NCI-H1092 treated with DMSO at 0.1 percent for 48 hours (cell line): ENCODE measurements around the gene CAV1.

Experiments
- DNase-seq: peaks from one replicate; lab custom pipeline; 2025; lab: John Stamatoyannopoulos, UW

The CAV1 gene

DNA sequence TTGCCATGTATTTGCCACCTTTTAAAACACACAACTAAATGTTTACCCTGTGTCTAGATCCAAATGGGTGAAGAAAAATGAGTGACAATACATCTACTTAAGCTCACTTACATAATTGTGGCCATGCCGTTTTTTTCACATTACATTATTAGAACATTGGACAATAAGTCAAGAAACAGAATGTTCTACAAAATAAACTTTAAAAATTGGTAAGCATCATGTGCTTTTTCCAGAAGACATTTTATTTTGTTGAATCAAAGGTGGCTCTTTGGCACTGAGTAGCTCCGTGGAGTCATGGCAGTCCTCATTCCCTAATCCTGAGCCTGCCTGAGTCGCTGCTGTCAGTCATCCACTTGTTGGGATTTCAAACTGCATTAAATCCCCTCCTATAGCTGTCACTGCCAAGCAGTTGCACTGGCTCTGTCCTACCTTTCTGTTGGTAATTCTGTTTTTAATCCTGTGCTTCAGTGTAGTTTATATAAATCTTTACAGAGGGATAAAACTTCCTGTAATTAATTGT is 32.3 kb downstream of the CAV1 start:
- DNase-seq = no peak

DNA sequence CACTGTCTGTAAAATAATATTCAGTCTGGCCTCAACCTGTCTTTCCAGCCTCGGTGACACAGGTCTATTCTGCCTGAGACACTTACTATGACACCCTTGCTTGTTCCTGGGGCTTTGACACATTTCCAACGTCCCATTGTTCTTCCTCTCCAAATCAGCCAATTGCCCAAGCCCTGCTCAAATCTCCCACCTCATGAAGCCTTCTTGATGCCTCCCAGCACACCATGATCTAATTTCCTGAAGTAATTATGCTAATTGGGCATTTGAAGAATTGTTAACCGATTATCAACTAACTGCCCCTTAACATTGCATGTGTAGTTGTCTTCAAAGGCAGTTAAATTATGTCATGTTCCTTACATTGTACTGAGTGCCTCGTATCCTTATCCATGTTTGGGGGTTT is 33.1 kb downstream of the CAV1 start:
- no peak for DNase-seq

DNA sequence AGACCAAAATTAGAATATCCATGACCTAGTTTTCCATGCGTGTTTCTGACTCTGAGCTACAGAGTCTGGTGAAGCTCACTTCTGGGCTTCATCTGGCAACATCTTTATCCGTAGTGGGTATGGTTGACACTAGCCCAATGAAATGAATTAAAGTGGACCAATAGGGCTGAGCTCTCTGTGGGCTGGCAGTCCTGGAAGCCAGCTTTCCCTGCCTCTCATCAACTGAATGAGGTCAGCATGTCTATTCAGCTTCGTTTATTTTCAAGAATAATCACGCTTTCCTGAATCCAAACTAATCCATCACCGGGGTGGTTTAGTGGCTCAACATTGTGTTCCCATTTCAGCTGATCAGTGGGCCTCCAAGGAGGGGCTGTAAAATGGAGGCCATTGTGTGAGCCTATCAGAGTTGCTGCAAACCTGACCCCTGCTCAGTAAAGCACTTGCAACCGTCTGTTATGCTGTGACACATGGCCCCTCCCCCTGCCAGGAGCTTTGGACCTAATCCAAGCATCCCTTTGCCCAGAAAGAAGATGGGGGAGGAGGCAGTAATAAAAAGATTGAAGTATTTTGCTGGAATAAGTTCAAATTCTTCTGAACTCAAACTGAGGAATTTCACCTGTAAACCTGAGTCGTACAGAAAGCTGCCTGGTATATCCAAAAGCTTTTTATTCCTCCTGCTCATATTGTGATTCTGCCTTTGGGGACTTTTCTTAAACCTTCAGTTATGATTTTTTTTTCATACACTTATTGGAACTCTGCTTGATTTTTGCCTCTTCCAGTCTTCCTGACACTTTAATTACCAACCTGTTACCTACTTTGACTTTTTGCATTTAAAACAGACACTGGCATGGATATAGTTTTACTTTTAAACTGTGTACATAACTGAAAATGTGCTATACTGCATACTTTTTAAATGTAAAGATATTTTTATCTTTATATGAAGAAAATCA is 35.5 kb downstream of the CAV1 start:
- DNase-seq = peak; percentile 30

DNA sequence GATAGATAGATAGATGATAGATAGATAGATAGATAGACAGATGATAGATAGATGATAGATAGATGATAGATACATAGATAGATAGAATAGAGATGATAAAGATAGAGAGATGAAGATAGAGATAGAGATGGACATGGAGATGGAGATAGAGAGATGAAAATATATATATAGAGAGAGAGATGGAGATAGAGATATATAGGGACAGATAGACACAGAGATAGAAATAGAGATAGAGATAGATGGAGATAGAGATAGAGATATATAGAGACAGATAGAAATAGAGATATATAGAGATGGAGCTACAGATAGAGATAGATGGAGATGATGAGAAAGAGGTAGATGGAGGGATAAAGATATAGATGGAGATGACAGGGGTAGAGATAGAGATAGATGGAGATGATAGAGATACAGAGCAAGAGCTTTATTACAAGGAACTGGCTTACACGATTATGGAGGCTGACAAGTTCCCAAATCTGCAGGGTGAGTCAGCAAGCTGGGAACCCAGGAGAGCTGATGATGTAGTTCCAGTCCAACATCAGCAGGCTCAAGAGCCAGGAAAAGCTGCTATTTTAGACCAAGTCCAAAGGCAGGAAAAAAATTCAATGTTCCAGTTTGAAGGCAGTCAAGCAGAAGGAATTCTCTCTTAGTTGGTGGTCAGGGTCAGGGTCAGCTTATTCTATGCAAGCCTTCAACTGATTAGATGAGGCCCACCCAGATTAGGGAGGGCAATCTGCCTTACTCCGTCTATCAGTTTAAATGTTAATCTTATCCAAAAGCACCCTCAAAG is 37.1 kb downstream of the CAV1 start:
- no peak for DNase-seq

DNA sequence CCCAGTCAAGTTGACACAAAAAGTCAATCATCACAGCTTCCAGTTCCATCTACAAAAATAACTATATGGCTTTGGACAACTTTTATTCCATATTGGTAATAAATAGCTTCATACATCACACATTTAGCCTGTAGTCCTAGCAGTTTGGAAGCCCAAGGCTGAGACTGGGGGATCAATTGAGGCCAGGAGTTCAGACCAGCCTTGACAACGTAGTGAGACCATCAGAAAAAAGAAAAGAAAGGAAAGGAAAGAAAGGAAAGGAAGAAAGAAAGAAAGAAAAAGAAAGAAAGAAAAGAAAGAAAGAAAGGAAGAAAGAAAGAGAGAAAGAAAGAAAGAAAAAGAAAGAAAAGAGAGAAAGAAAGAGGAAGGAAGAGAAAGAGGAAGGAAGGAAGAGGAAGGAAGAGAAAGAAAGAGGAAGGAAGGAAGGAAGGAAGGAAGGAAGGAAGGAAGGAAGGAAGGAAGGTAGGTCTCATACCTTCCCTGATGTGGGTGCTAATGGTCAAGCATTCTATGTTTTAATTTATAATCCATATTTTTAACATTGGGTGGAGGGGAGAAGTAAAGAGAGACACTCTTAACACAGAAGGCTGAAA is 37.8 kb downstream of the CAV1 start:
- no peak for DNase-seq

DNA sequence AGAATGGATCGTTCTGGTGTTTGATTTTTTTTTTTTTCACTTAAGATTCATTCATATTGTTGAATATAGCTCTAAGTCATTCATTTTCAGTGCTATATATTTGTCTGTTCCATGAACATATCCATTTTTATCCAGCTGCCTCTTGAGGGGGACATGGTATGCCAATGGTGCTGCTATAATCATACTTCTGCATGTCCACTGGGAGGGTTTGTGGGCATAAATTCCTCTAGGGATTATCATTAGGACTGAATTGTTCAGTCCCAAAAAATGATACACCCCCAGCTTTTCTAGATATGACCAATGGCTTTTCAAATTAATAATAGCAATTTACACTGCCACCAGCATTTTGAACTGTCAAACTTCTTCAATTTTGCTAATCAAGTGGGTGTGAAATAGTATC is 41.1 kb downstream of the CAV1 start:
- DNase-seq = no peak

DNA sequence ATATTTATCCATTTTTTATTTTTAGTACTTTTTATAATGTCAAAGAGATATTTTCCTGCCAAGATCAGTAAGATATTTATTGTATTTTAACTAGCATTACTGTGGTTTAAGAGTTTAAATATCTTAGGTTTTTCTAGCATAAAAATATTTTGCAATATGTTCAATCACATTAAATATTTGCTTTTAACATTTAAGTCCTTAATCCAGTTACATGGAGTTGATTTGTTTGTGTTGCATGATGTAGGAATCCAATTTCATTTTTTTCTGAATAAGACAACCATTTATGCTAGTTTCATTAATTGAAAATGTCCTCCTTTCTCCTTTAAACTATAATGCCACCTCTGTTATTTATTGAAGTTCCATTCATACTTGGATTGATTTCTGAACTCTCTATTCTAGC is 41.8 kb downstream of the CAV1 start:
- no peak for DNase-seq

DNA sequence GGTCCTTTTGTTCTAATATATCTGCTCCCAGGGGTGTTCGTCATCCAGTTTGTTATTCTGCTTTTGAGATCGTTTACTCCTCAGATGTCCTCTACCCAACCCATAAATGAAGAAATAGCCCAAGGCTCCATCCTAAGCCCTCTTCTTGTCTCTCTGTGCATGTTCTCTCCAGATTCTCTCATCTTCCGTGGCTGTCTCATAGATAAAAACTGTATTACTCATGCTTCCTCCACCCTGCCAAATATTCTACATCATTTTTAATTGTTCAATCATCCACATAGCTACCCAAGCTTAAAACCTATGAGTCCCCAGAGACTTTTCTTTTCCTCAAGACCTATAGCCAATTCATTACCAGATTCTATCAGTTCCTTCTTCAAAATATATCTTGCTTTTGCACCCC is 44.9 kb downstream of the CAV1 start:
- DNase-seq = no peak

DNA sequence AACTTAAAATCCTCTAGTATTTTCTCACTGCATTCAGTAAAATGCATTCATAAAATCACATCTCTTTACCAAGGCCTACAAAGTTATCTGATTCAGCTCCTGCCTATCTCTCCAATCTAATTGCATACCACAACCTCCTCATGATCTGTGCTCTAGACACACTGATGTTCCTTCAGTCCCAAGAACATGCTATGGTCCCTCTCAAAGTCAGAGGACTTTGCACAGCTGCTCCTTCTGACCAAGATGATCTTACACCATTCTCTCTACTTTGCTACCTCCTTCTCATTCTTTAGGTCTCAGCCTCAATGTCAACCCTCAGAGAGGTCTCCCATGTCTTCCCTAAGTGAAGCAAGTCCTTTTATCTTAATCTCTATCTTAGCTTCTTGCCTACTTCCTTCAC is 45.5 kb downstream of the CAV1 start:
- DNase-seq = no peak

DNA sequence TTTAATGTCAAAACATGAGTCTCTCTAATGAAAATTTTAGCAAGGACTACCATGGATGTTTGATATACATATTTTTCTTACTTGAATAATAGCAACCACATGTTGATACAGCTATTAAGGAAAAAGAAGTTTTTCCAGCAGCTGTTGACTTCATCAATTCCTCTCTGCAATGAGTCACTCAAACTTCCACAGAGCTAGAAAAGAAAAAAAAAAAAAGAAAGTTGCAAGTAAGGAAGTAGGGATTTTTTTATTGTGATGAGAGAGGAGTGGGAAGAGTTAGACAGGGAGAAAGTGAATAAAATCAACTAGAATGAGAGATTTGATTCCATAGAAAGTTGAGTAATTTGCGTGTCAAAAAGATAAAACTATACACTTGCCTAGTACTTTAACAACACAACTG is 46.2 kb downstream of the CAV1 start:
- no peak for DNase-seq

DNA sequence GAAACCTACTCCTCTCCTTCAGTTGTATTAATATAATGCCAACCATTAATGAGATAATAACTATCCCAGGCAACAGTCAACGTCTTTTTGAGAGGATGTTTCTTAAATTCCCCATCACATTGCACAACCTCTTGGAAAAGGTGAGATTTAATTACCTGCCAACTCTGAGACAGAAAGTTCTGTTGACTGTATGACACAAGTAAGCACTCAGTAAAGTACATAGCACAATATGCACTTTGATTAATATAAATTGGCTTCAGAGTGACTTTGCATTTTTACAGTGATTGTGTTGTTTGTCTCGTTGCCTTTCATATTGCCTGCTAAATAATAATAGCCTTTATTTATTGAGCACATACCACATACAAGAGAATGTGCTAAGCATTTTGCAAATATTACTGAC is 46.7 kb downstream of the CAV1 start:
- no peak for DNase-seq

DNA sequence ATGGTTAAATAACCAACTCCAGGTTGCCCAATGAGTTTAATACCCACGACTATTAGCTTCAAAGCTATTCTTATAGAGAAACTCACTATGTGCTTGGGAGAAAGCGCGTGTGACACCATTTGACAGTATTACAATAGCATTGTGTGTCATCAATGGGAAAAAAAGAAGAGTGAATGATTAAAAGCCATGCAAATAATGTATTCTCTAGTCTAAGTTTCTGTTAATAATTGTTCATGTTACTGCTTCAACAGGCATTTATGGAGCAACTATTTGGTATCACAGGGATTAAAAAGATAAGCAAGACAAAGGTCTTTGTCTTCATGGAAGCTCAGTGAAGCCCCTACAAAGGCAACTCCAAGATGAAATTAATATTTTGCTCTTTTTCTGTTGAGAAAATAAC is 47.2 kb downstream of the CAV1 start:
- DNase-seq = no peak

DNA sequence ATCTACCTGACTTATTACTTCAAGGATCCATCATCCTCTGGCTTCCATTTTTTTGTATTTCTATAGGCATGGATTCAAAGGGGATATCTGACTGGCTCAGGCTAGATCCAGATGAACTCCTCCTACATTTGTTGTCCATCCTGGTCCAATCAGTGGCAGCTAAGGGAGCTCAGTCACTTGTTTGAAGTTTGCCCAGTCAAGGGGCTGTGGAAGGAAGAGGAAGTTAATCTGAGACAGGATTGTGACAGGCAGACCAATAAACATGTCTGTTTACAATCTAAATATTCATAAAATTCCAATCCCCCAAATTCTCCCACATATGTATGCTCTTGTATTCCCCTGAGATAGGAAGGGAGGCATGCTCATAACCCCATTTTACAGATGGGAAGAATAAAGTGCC is 48.7 kb downstream of the CAV1 start:
- DNase-seq = no peak

DNA sequence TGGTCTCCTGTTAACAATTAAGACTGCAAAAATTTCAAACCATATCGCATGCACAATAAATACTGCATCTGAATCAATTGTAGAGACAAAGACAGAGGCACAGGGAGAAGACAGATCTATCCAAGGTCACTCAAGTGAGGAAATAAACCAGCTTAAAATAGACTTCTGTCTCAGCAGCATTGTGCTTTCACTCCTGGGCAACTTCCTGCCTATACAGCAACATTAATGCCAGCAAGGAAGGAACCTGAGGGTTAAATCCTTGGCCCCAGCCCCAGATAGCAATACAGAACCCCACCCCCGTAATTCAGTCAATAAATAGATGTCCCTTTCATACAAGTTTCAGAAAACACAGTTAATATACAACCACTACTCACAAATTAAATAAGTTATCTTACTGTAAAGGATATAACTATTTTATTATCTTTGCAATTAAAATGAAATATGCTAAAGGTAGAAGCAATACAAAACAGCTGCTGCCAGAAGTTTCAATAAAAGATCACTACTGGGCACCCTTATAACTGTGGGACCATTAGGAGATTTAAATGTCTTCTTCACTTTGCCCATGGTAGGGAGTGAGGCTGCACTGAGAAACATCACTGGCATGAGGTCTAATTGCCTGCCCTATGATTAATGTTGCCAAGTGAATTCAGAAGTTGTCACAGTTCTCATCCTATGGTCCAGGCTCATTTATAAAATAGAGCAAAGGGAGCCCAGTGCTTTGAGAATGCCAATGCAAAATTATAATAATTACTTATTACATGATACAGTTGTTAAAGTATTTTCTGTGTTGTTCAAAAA is 49.4 kb downstream of the CAV1 start:
- DNase-seq = no peak

DNA sequence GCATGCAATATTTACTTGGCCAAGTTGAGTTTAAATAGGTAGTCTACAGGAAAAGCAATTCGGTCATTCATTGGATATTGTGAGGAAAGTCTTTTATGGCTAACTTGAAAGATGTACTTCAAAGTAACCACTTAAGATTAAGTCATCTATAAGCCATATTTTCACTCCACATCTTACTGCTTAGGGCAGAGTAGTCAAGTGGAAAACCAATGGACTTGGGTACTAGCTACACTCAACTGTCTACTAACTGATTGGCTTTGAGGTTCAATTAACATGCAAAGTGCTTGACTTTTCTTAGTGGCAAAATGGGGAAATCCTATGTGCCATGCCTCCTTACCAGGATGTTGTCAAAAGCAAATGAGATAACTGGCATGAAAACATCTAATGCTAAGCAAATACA is 51.0 kb downstream of the CAV1 start:
- DNase-seq = no peak

DNA sequence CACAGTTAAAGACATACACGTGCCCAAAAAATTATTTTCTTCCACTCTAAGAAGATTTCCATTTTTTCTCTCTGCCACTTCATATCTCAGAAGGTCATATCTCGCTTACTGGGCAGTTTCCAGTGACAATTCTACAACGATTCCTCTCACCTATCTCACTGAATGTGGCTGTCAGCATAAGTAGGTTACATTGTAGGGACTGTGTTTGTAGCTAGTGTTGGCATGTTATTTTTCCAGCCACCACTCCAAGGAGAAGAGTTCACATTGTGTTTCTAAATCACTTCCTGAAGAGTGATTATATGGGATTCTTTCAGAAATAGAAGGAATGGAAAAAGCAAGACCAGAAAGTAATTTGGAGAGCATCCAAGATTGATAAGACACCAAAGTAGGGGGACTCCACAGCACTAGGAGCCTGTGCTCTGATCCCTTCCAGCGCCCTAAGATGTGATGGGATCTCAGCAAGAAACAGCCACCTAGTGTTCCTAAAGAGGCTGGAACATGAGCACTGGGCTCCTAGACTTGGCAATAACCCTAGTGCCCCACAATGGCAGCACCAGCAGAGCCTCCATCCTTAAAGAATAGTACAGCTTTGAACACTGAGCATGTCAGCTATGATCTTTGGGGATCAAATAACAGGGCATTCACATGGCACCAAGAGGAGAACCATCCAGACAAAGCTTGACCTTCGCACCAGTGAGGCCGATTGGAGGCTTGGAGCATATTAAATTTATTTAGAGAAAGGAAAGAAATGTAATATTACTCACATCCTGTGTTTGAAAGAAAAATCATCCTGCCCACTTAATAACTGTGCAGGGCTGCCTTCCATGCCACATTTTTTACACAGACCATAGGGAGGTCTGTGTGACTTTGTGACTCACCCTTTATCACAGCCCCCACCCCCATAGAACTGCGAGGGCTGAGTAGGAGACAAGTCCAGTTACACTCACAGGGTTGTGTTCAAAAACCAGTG is 51.8 kb downstream of the CAV1 start:
- no peak for DNase-seq

DNA sequence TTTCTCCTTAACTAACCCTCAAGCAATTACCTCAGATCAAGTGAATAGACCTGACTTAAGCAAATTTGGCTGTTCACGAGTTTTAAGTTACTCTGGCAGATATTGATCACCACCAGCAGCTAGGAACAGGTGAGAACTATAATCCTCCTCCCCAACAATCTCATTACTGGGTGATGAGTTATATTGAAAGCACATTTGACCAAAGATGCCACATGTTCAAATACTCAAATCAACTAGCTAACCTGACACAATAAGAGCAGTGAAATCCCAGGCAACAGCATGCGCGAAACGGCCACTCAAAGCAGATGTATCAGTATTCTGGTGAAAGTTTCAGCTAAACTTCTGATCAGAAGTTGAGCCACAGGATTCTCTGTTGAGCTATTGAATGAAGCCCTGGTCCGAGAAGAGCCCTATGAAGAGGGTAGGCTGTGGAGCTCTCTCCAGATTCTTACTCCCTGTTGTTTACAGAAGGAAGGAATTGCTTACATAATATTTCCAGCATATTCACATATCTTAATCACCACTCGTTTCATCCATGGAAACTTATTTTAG is 52.6 kb downstream of the CAV1 start:
- DNase-seq = no peak

DNA sequence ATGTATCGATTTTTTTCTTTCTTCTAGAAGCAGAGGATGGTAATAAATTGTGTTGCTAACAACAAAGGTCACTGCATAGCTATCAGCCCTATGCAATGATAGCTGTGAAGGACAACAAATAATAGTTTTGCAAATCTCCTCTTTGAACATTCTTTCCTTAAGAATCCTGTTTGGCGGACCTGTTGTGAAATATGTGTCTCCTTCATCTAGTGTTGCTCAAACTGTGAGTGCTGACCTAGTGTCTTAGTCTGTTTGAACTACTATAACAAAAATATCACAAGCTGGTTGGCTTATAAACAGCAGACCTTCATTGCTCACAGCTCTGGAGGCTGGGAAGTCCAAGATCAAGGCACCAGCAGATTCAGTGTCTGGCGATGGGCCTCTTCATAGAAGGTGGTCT is 53.7 kb downstream of the CAV1 start:
- no peak for DNase-seq

DNA sequence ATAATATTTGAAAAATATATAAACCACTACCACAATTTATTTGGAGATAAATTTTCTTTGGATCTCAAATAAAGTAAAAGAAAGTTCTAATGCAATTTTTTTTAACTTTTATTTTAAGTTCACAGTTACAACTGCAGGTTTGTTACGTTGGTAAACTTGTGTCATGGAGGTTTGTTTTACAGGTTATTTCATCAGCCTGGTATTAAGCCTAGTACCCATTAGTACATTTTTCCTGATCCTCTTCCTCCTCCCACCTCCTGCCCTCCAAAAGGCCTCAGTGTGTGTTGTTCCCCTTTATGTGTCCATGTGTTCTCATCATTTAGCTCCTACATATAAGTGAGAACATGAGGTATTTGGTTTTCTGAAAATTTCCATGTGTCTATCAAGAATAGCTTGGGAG is 54.5 kb downstream of the CAV1 start:
- no peak for DNase-seq

DNA sequence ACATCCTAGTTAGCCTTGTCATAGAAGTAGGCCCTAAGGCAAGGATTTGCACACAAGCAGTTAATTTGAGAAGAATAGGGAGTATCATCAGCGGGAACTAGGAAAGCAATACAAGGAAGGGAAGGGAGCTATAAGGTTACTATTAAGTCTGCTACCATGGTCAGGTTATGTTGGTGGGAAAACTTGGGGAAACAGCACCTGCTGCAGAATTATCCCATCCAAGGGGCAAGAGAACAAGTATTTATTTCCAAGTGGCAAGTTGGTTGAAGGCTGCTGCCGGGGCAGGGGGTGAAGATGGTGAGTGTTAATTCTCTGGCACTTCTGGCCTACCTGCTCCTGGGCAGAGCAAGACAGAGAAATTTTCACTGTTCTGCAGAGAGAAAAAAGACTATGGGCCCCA is 55.0 kb downstream of the CAV1 start:
- DNase-seq = no peak
